Measurements from ENCODE around the gene CAPS2.

DNA sequence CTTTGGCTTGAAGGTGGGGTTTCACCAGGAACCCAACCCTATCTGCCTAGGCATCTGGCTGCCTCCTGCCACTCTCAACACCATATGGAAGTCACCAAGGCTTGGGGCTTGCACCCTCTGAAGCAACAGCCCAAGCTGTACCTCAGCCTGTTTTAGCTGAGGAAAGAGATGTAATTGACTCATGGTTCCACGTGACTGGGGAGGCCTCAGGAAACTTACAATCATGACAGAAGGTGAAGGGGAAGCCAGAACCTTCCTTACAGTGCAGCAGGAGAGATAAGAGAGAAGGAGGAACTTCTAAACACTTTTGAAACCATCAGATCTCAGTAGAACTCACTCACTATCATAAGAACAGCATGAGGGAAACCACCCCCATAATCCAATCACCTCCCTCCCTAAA lies 31.3 kb upstream of the CAPS2 start:
- no peak for TF ChIP-seq REST (IDR thresholded peaks at IDR 0.05; ENCODE audit: low read depth)
- no peak for TF ChIP-seq EP300 (IDR thresholded peaks at IDR 0.05; ENCODE audit: borderline replicate concordance)
- TF ChIP-seq, protein P1, sequence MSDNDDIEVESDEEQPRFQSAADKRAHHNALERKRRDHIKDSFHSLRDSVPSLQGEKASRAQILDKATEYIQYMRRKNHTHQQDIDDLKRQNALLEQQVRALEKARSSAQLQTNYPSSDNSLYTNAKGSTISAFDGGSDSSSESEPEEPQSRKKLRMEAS (IDR thresholded peaks at IDR 0.05) = no peak
- TF ChIP-seq EGR1 (IDR thresholded peaks at IDR 0.05) = no peak
- no peak for TF ChIP-seq CREB1 (IDR thresholded peaks at IDR 0.05; ENCODE audit: low read depth)
- no peak for TF ChIP-seq CEBPB (IDR thresholded peaks at IDR 0.05)
- TF ChIP-seq FOXM1 (IDR thresholded peaks at IDR 0.05; ENCODE audit: borderline replicate concordance, low read depth) = no peak
- no peak for TF ChIP-seq RAD21 (IDR thresholded peaks at IDR 0.05; ENCODE audit: low read depth)
- no peak for TF ChIP-seq TAF1 (IDR thresholded peaks at IDR 0.05; ENCODE audit: low read depth)
- TF ChIP-seq ZBTB7A (IDR thresholded peaks at IDR 0.05; ENCODE audit: low read depth) = no peak

All from Ishikawa (cell line).